ENCODE results near the gene B3GALT5. TPM values are rescaled to one million over a fixed set of nuclear protein-coding genes. Genes with fewer than 3 reads are reported as not detected.
"Not testable (repeated sequence)": the region's sequence is repeated elsewhere in the genome, so short reads cannot be mapped to it uniquely, and the experiment has no call there.

B3GALT5 gene
- polyA plus RNA-seq, 2 donors, result 0.47 to 0.49 TPM

DNA sequence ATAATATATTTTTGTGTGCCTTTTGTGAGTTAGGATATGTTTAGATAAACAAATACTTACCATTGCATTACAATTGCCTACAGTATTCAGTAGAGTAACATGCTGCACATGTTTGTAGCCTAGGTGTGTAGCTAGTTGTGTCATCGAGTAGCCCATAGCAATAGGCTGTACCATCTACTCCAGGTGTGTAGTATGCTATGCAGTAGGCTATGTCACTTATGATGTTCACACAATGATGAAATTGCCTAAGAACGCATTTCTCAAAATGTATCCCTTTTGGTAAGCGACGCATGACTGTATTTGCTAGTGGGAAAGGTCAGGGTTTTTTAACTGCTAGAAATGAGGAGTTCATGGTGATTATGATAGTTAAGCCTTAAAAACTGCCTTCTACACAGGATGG is 30.0 kb upstream of the B3GALT5 start:
- Histone ChIP-seq H3K9me3 (ENCODE audit: control insufficient read depth in 2 of 2, insufficient read depth in 1 of 2, low read depth in 1 of 2, low read length in 1 of 2) (no peaks in the 10 kb centered on the region), H3K27me3 (ENCODE audit: control insufficient read depth in 1 of 2, insufficient read depth in 2 of 2, low read length in 2 of 2) (no peaks in the 10 kb centered on the region), H3K4me3 (ENCODE audit: low read depth in 1 of 2, low read length in 2 of 2) (no peak overlapping the region), H3K27ac (ENCODE audit: low read depth in 2 of 2, low read length in 1 of 2) (no peak overlapping the region), H3K36me3 (ENCODE audit: control insufficient read depth in 2 of 2, insufficient read depth in 2 of 2, low read length in 1 of 2) (no peaks in the 10 kb centered on the region), H3K4me1 (ENCODE audit: control insufficient read depth in 2 of 2, insufficient read depth in 2 of 2, low read length in 1 of 2) (no peaks in the 10 kb centered on the region)
- 90 to 94% methylated on average over 4 of the region's 4 CpGs for WGBS, 2 donors

DNA sequence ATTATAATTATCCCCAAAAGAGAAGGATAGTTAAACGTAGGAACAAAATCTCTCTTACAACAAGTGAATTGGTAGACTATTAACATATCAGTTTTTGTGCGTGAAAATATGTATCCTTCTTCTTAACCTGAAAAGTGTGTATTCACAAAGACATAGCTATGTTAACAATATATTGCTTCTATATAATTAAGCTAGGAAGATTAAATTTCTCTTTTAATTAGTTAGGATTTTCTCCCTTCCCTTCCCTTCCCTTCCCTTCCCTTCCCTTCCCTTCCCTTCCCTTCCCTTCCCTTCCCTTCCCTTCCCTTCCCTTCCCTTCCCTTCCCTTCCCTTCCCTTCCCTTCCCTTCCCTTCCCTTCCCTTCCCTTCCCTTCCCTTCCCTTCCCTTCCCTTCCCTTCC is 29.2 kb upstream of the B3GALT5 start:
- 84 to 90% methylated on average over 2 of the region's 2 CpGs for WGBS, 2 donors
- not testable (repeated sequence) for H3K4me1 ChIP-seq (ENCODE audit: control insufficient read depth in 2 of 2, insufficient read depth in 2 of 2, low read length in 1 of 2); H3K27ac ChIP-seq (ENCODE audit: low read depth in 2 of 2, low read length in 1 of 2); H3K9me3 ChIP-seq (ENCODE audit: control insufficient read depth in 2 of 2, insufficient read depth in 1 of 2, low read depth in 1 of 2, low read length in 1 of 2); H3K4me3 ChIP-seq (ENCODE audit: low read depth in 1 of 2, low read length in 2 of 2); H3K27me3 ChIP-seq (ENCODE audit: control insufficient read depth in 1 of 2, insufficient read depth in 2 of 2, low read length in 2 of 2); H3K36me3 ChIP-seq (ENCODE audit: control insufficient read depth in 2 of 2, insufficient read depth in 2 of 2, low read length in 1 of 2)

DNA sequence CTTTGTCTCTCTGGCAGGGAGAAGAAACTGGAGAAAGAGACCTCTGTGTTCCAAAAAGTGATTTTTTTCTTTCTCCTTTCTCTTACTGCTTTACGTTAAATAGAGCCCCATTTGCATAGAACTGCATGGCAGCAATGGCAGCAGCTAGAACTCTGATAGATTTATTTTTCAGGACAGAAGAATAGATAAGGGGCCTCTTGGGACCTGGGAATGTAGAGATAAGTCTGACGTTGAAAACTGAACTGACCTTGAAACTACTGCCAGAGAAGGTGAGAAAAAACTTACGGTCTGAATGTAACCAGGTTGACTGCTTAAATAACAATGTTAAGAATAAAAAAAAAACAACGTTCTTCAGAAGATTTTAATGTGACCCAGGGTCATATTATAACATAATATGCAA is 25.4 kb upstream of the B3GALT5 start:
- 51 to 61% methylated on average over 4 of the region's 4 CpGs for WGBS, 2 donors
- no peaks in the 10 kb centered on the region for H3K9me3 ChIP-seq (ENCODE audit: control insufficient read depth in 2 of 2, insufficient read depth in 1 of 2, low read depth in 1 of 2, low read length in 1 of 2)
- no peaks in the 10 kb centered on the region for H3K4me1 ChIP-seq (ENCODE audit: control insufficient read depth in 2 of 2, insufficient read depth in 2 of 2, low read length in 1 of 2)
- H3K27ac ChIP-seq (ENCODE audit: low read depth in 2 of 2, low read length in 1 of 2), result no peak overlapping the region
- no peaks in the 10 kb centered on the region for H3K27me3 ChIP-seq (ENCODE audit: control insufficient read depth in 1 of 2, insufficient read depth in 2 of 2, low read length in 2 of 2)
- no peak overlapping the region for H3K4me3 ChIP-seq (ENCODE audit: low read depth in 1 of 2, low read length in 2 of 2)
- H3K36me3 ChIP-seq (ENCODE audit: control insufficient read depth in 2 of 2, insufficient read depth in 2 of 2, low read length in 1 of 2), result no peaks in the 10 kb centered on the region

DNA sequence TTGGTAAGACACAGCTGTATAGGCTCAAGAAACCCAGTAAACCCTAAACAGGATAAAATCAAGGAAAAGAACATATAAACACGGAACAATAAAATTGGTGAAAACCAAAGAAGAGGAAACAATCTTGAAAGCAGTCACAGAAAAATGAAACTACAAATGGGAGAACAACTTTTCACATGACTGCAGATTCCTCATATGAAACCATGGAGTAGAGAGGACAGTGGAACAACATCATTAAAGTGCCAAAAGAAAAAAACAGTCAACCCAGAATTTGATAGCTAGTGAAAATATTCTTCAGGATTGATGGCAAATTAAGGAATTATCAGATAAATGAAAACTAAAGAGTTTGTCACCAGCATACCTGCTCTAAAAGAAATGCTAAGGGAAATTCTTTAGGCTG is 23.9 kb upstream of the B3GALT5 start:
- no peaks in the 10 kb centered on the region for H3K27me3 ChIP-seq (ENCODE audit: control insufficient read depth in 1 of 2, insufficient read depth in 2 of 2, low read length in 2 of 2)
- H3K27ac ChIP-seq (ENCODE audit: low read depth in 2 of 2, low read length in 1 of 2), result no peak overlapping the region
- no peak overlapping the region for H3K4me3 ChIP-seq (ENCODE audit: low read depth in 1 of 2, low read length in 2 of 2)
- no peaks in the 10 kb centered on the region for H3K4me1 ChIP-seq (ENCODE audit: control insufficient read depth in 2 of 2, insufficient read depth in 2 of 2, low read length in 1 of 2)
- no peaks in the 10 kb centered on the region for H3K36me3 ChIP-seq (ENCODE audit: control insufficient read depth in 2 of 2, insufficient read depth in 2 of 2, low read length in 1 of 2)
- no peaks in the 10 kb centered on the region for H3K9me3 ChIP-seq (ENCODE audit: control insufficient read depth in 2 of 2, insufficient read depth in 1 of 2, low read depth in 1 of 2, low read length in 1 of 2)
- WGBS, 2 donors, result 29 to 71% methylated on average over 1 of the region's 1 CpG

DNA sequence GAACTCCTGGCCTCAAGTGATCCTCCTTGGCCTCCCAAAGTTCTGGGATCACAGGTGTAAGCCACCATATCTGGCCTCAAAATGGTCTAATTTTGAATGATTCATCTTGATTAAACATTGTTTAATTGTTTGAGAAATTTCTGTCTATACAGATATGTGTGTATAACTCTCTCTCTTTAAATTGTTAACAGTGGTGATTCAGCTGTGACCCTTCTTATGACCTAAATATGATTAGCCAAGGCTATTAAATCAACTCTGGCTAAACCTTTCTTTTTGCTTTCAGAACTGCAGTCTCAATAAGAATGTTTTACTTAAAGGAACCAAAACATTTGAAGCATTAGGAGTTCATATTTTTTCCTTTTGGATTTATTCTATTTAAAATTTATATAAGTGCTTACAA is 19.2 kb upstream of the B3GALT5 start:
- no peaks in the 10 kb centered on the region for H3K9me3 ChIP-seq (ENCODE audit: control insufficient read depth in 2 of 2, insufficient read depth in 1 of 2, low read depth in 1 of 2, low read length in 1 of 2)
- H3K4me1 ChIP-seq (ENCODE audit: control insufficient read depth in 2 of 2, insufficient read depth in 2 of 2, low read length in 1 of 2), result no peaks in the 10 kb centered on the region
- no peak overlapping the region for H3K27ac ChIP-seq (ENCODE audit: low read depth in 2 of 2, low read length in 1 of 2)
- H3K27me3 ChIP-seq (ENCODE audit: control insufficient read depth in 1 of 2, insufficient read depth in 2 of 2, low read length in 2 of 2), result no peaks in the 10 kb centered on the region
- H3K36me3 ChIP-seq (ENCODE audit: control insufficient read depth in 2 of 2, insufficient read depth in 2 of 2, low read length in 1 of 2), result no peaks in the 10 kb centered on the region
- H3K4me3 ChIP-seq (ENCODE audit: low read depth in 1 of 2, low read length in 2 of 2), result no peak overlapping the region

DNA sequence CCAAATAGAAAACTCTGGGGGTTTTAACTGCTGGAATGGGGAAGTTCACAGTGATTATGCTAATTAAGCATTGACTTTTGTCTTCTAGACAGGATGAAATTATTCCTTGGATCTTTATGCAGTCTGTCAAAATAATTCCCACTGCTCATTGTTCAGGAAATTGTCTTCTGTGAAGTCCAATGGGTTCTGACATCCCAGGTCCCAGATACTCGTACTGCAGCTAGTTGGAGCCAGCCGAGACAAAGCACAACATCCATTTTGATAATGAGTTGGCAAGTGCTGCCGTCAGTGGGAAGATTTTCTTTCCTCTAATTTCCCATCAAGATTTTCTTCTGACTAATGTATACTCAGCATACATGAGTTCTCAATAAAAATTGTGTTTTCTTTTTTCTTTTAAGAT is 17.3 kb upstream of the B3GALT5 start:
- 78 to 80% methylated on average over 3 of the region's 3 CpGs for WGBS, 2 donors
- Histone ChIP-seq H3K4me3 (ENCODE audit: low read depth in 1 of 2, low read length in 2 of 2) (no peak overlapping the region), H3K27ac (ENCODE audit: low read depth in 2 of 2, low read length in 1 of 2) (no peak overlapping the region), H3K36me3 (ENCODE audit: control insufficient read depth in 2 of 2, insufficient read depth in 2 of 2, low read length in 1 of 2) (no peaks in the 10 kb centered on the region), H3K9me3 (ENCODE audit: control insufficient read depth in 2 of 2, insufficient read depth in 1 of 2, low read depth in 1 of 2, low read length in 1 of 2) (no peaks in the 10 kb centered on the region), H3K4me1 (ENCODE audit: control insufficient read depth in 2 of 2, insufficient read depth in 2 of 2, low read length in 1 of 2) (no peaks in the 10 kb centered on the region), H3K27me3 (ENCODE audit: control insufficient read depth in 1 of 2, insufficient read depth in 2 of 2, low read length in 2 of 2) (no peaks in the 10 kb centered on the region)

DNA sequence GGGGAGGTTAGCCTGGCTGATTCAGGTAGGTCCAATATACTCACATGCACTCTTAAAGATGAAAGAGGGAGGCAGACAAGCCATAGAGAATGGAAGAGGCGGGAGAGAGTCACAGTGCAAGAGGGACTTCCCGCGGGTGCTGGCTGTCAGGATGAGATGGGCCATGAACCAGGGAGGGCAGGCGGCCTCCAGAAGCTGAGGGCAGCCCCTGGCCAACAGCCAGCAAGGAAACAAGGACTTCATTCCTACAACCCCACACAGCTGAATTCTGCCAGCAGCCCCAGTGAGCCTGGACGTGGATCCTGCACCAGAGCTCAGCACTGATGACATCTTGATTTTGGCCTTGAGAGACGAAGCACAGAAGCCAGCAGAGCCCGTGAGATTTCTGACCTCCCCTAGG is 15.1 kb upstream of the B3GALT5 start:
- Histone ChIP-seq H3K27me3 (ENCODE audit: control insufficient read depth in 1 of 2, insufficient read depth in 2 of 2, low read length in 2 of 2) (no peaks in the 10 kb centered on the region), H3K4me1 (ENCODE audit: control insufficient read depth in 2 of 2, insufficient read depth in 2 of 2, low read length in 1 of 2) (no peaks in the 10 kb centered on the region), H3K4me3 (ENCODE audit: low read depth in 1 of 2, low read length in 2 of 2) (no peak overlapping the region), H3K9me3 (ENCODE audit: control insufficient read depth in 2 of 2, insufficient read depth in 1 of 2, low read depth in 1 of 2, low read length in 1 of 2) (no peaks in the 10 kb centered on the region), H3K27ac (ENCODE audit: low read depth in 2 of 2, low read length in 1 of 2) (no peak overlapping the region), H3K36me3 (ENCODE audit: control insufficient read depth in 2 of 2, insufficient read depth in 2 of 2, low read length in 1 of 2) (no peaks in the 10 kb centered on the region)
- WGBS, 2 donors, result 64 to 69% methylated on average over 7 of the region's 7 CpGs

DNA sequence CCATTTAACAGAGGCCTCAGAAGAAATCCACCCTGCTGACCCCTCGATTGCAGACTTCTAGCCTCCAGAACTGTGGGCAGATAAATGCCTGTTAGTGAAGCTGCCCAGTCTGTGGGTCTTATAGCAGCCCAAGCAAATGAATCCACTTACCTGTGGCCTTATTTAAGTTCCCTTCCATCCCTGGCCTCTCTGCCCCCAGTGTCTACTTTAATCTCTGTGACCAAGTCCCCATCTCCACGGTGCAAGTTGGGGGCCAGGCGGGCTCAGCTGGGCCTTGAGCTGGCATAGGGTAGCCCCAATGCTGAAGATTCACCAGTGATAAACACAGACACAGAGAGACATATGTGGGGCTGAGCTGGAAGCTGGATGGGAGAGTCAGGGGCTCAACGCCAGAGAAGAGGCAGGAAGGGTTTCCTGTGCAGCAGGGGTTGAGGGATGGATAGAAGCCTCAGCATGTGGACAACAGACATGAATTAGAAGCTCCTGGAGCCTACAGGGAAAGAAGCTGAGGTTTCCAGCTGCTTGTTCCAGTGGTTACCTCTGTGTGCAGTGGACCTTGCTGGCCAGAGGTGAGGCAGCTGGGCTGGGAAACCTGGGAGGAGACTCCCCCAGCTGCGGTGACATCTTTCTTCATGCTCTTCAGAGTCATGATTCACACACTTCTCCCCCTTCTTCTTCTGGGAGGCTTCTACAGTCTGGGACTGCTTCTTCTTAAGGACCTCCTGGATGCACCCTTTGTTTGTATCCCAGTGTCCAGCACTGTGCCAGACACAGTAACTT is 13.4 kb upstream of the B3GALT5 start:
- 86 to 87% methylated on average over 5 of the region's 5 CpGs for WGBS, 2 donors

DNA sequence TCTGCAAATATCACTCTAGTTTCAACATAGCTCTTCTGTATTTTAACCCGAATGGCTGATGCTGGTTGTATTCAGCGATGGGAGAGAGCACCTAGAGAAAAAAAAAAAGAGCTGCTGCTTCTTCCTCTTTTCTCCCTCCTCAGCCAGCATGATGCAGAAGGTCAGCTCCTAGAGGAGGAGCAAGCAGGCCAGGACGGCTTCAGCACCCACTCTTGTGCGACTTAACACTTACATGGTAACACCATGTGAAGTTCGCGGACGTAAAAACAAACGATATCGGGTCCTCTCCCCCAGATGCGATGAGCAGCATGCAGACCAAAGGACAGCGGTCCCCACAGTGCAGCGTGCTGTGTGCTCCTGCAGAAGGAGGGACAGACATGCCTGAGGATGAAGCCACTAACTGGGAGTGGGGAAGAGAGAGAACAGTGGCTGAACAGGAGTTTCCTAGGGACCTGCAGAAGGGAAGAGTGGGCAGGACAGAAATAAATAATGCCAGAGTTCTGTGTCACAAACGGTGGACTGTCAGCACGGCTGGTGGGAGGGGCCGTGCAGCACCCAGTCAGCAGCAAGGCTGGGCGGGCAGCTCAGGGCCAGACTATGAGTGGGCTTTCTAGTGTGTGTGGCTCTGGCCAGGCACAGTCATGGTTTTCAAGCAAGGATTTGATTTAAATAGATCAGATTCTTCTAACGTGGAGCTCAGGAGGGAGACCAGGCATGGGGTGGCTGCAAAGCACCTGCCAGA is 11.4 kb upstream of the B3GALT5 start:
- H3K27ac ChIP-seq (ENCODE audit: low read depth in 2 of 2, low read length in 1 of 2), result no peak overlapping the region
- no peaks in the 10 kb centered on the region for H3K36me3 ChIP-seq (ENCODE audit: control insufficient read depth in 2 of 2, insufficient read depth in 2 of 2, low read length in 1 of 2)
- no peak overlapping the region for H3K4me3 ChIP-seq (ENCODE audit: low read depth in 1 of 2, low read length in 2 of 2)
- H3K27me3 ChIP-seq (ENCODE audit: control insufficient read depth in 1 of 2, insufficient read depth in 2 of 2, low read length in 2 of 2), result no peaks in the 10 kb centered on the region
- WGBS, 2 donors, result 52 to 58% methylated on average over 17 of the region's 17 CpGs
- no peaks in the 10 kb centered on the region for H3K4me1 ChIP-seq (ENCODE audit: control insufficient read depth in 2 of 2, insufficient read depth in 2 of 2, low read length in 1 of 2)
- no peaks in the 10 kb centered on the region for H3K9me3 ChIP-seq (ENCODE audit: control insufficient read depth in 2 of 2, insufficient read depth in 1 of 2, low read depth in 1 of 2, low read length in 1 of 2)

More for the DNA sequence above, 13.4 kb upstream of the B3GALT5 start:
- Histone ChIP-seq H3K4me3 (ENCODE audit: low read depth in 1 of 2, low read length in 2 of 2) (no peak overlapping the region), H3K36me3 (ENCODE audit: control insufficient read depth in 2 of 2, insufficient read depth in 2 of 2, low read length in 1 of 2) (no peaks in the 10 kb centered on the region), H3K27me3 (ENCODE audit: control insufficient read depth in 1 of 2, insufficient read depth in 2 of 2, low read length in 2 of 2) (no peaks in the 10 kb centered on the region), H3K4me1 (ENCODE audit: control insufficient read depth in 2 of 2, insufficient read depth in 2 of 2, low read length in 1 of 2) (no peaks in the 10 kb centered on the region), H3K27ac (ENCODE audit: low read depth in 2 of 2, low read length in 1 of 2) (no peak overlapping the region), H3K9me3 (ENCODE audit: control insufficient read depth in 2 of 2, insufficient read depth in 1 of 2, low read depth in 1 of 2, low read length in 1 of 2) (no peaks in the 10 kb centered on the region)

Measured in esophagus (tissue), 2 donors.